Thyroid gland (tissue), 4 donors: ENCODE results near the gene MACF1. TPM values are rescaled to one million over a fixed set of nuclear protein-coding genes. Genes with fewer than 3 reads are reported as not detected.

Source experiments
- DNase-seq, 2 donors: peaks; one replicate each; pipeline ENCODE4 v3.0.0-alpha.2; 2019
- H3K27ac ChIP-seq, 3 donors: fragments of 200-600 bp; sonication (generic); 1 replicate in 2 of 3; 2 replicates in 1 of 3; pipeline ENCODE4 v1.5.1; 2016 to 2019; ENCODE audit warnings: mild to moderate bottlenecking in 1 of 3, moderate library complexity in 1 of 3
- H3K27me3 ChIP-seq: fragments of 200-600 bp; sonication (generic); one replicate; pipeline ENCODE4 v1.5.1; 2019
- H3K36me3 ChIP-seq, 2 donors: fragments of 200-600 bp; sonication (generic); one replicate each; pipeline ENCODE4 v1.5.1; 2016 to 2019
- H3K4me1 ChIP-seq, 2 donors: fragments of 200-600 bp; sonication (generic); one replicate each; pipeline ENCODE4 v1.5.1; 2017 to 2019
- H3K4me3 ChIP-seq, 3 donors: fragments of 200-600 bp; sonication (generic); replicated peaks in 1 of 3; 1 replicate in 2 of 3; 2 replicates in 1 of 3; pipeline ENCODE4 v1.5.1; 2016; ENCODE audit warnings: mild to moderate bottlenecking in 1 of 3
- H3K9me3 ChIP-seq: fragments of 200-600 bp; sonication (generic); one replicate; pipeline ENCODE4 v1.5.1; 2017
- POLR2A ChIP-seq, 2 donors: fragments of 450-650 bp; IDR thresholded peaks; one replicate each; pipeline ENCODE4 v1.6.1; 2017; ENCODE audit warnings: antibody characterized with exemption in 2 of 2, mild to moderate bottlenecking in 2 of 2, moderate library complexity in 1 of 2
- WGBS, 2 donors: methylation state at CpG; one replicate each; pipeline ENCODE4 v1.1.5; 2017; 5-methylcytosine and 5-hydroxymethylcytosine counted together
- intact Hi-C: fragments of 100-400 bp; cut with DNase I; formaldehyde crosslinking; loops from one replicate; pipeline ENCODE4 v1.15.1; 2023
- total RNA-seq, 4 donors: library from RNA; depleted of rRNA; stranded (reverse); fragments of >200 nt; gene quantifications; one replicate each; pipeline ENCODE4 v1.2.3, GENCODE V29; 2016
- TF ChIP-seq, protein P1 (sequence below), 6 experiments: fragments of 200-600 bp in 3 of 6; fragments of 450-650 bp in 3 of 6; sonication (generic) in 3 of 6; IDR thresholded peaks; one replicate each; pipeline ENCODE4 v1.5.1; 2016 to 2019; ENCODE audit warnings: antibody characterized with exemption in 6 of 6, mild to moderate bottlenecking in 2 of 6, inconsistent platforms in 1 of 6, moderate library complexity in 1 of 6

Gene MACF1
- total RNA-seq, 4 donors from 2014 or later: 308 to 834 (median 427) TPM

- no peaks in the 10 kb centered on the region for H3K9me3 ChIP-seq
- no peak for DNase-seq
- no peaks in the 10 kb centered on the region for H3K27me3 ChIP-seq
- TF ChIP-seq, protein P1, sequence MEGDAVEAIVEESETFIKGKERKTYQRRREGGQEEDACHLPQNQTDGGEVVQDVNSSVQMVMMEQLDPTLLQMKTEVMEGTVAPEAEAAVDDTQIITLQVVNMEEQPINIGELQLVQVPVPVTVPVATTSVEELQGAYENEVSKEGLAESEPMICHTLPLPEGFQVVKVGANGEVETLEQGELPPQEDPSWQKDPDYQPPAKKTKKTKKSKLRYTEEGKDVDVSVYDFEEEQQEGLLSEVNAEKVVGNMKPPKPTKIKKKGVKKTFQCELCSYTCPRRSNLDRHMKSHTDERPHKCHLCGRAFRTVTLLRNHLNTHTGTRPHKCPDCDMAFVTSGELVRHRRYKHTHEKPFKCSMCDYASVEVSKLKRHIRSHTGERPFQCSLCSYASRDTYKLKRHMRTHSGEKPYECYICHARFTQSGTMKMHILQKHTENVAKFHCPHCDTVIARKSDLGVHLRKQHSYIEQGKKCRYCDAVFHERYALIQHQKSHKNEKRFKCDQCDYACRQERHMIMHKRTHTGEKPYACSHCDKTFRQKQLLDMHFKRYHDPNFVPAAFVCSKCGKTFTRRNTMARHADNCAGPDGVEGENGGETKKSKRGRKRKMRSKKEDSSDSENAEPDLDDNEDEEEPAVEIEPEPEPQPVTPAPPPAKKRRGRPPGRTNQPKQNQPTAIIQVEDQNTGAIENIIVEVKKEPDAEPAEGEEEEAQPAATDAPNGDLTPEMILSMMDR (IDR thresholded peaks at IDR 0.05): no peak
- TF ChIP-seq POLR2A (IDR thresholded peaks at IDR 0.05): no peak
- 81 to 83% methylated on average over 3 of the region's 3 CpGs for WGBS, 2 donors
- H3K4me1 ChIP-seq: peaks cover 27 to 68% of the 10 kb centered on the region in 2 donors
- no peak overlapping the region for H3K27ac ChIP-seq
- H3K4me3 ChIP-seq: no peak overlapping the region
- intact Hi-C loops: no loop called here
- H3K36me3 ChIP-seq: no peaks in the 10 kb centered on the region
Observed at GRCh38 chr1:39187275-39188046, 17.0 kb upstream of the MACF1 start.

- TF ChIP-seq, protein P1 (IDR thresholded peaks at IDR 0.05): no peak
- no peak for TF ChIP-seq POLR2A (IDR thresholded peaks at IDR 0.05)
- Histone ChIP-seq H3K36me3 (no peaks in the 10 kb centered on the region), H3K4me3 (no peak overlapping the region), H3K4me1 (peaks cover 12 to 70% of the 10 kb centered on the region in 2 donors), H3K27ac (peak overlapping the region in 1 of 3 donors; percentile 10), H3K9me3 (no peaks in the 10 kb centered on the region), H3K27me3 (no peaks in the 10 kb centered on the region)
- WGBS, 2 donors: 27 to 57% methylated on average over 1 of the region's 1 CpG
- intact Hi-C loops: no loop called here
- no peak for DNase-seq
Observed at GRCh38 chr1:39189592-39190041, 14.9 kb upstream of the MACF1 start.

DNA sequence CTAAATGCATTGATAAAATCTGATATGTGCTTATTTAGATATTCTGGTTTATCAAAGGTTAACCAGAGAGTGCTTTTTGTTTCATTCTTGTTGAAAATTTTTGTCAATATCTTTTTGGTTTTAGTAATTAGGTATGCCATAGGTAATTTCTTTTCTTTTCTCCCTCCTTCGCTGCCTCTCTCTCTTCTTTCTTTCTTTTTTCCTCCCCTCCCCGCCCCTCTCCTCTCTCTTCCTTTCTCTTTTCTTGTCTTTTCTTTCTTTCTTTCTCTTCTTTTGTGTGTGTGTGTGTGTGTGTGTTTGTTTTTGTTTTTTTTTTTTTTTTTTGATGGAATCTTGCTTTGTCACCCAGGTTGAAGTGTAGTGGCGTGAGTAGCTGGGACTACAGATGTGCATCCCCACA lies 14.4 kb upstream of the MACF1 start:
- Histone ChIP-seq H3K4me1 (peaks cover 17 to 70% of the 10 kb centered on the region in 2 donors), H3K4me3 (no peak overlapping the region), H3K27me3 (no peaks in the 10 kb centered on the region), H3K36me3 (no peaks in the 10 kb centered on the region), H3K27ac (peak overlapping the region in 1 of 3 donors; percentile 10), H3K9me3 (no peaks in the 10 kb centered on the region)
- intact Hi-C loops: no loop called here
- 94 to 98% methylated on average over 3 of the region's 3 CpGs for WGBS, 2 donors
- TF ChIP-seq, protein P1 (IDR thresholded peaks at IDR 0.05): no peak
- TF ChIP-seq POLR2A (IDR thresholded peaks at IDR 0.05): no peak
- no peak for DNase-seq

DNA sequence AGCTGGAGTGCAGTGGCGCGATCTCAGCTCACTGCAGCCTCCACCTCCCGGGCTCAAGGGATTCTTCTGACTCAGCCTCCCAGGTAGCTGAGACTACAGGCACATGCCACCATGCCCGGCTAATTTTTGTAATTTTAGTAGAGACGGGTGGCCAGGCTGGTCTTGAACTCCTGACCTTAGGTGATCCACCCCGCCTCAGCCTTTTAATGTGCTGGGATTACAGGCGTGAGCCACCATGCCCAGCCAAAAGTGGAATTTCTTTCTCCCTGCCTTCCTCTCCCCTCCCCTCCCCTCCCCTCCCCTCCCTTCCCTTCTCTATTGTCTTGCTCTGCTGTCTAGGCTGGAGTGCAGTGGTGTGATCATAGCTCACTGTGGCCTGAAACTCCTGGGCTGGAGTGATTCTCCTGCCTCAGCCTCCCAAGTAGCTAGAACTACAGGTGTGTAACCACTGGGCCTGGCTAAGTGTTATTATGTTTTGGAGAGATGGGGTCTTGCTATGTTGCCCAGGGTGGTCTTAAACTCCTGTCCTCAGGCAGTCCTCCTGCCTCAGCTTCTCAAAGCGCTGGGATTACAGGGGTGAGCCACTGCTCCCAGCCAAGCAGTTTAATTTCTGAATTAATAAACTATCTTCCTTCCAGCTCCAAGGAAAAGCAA lies 10.0 kb upstream of the MACF1 start:
- no peak for DNase-seq
- Histone ChIP-seq H3K27me3 (no peaks in the 10 kb centered on the region), H3K27ac (peak overlapping the region in 2 of 3 donors; percentile 62 to 67), H3K9me3 (no peaks in the 10 kb centered on the region), H3K4me1 (peaks cover 15 to 71% of the 10 kb centered on the region in 2 donors), H3K36me3 (no peaks in the 10 kb centered on the region), H3K4me3 (no peak overlapping the region)
- WGBS, 2 donors: 76 to 82% methylated on average over 8 of the region's 8 CpGs
- no peak for TF ChIP-seq POLR2A (IDR thresholded peaks at IDR 0.05)
- TF ChIP-seq, protein P1 (IDR thresholded peaks at IDR 0.05): no peak
- intact Hi-C loops: loop anchor here (5.0 kb wide), 2 partner anchors 63 to 92 kb away; no protein-coding TSS in a partner anchor
